NCI-H1417 treated with DMSO at 0.1 percent for 48 hours (cell line): ENCODE results near the gene VWA3B.
"Not testable (repeated sequence)": the region's sequence is repeated elsewhere in the genome, so short reads cannot be mapped to it uniquely, and the experiment has no call there.

Experiments
- DNase-seq: peaks from one replicate; lab custom pipeline; 2025; lab: John Stamatoyannopoulos, UW

The VWA3B gene

GRCh38 chr2:98297817-98298682, 211.1 kb downstream of the VWA3B start:
- DNase-seq = no peak

GRCh38 chr2:98298683-98299164, 211.8 kb downstream of the VWA3B start:
- no peak for DNase-seq

- no peak for DNase-seq
Observed at GRCh38 chr2:98299211-98299905, 212.4 kb downstream of the VWA3B start.

GRCh38 chr2:98300141-98300874, 213.3 kb downstream of the VWA3B start:
- DNase-seq = no peak

GRCh38 chr2:98301469-98301868, 214.5 kb downstream of the VWA3B start:
- DNase-seq = no peak

GRCh38 chr2:98307131-98307696, 220.2 kb downstream of the VWA3B start:
- DNase-seq = not testable (repeated sequence)

GRCh38 chr2:98308068-98308467, 221.1 kb downstream of the VWA3B start:
- DNase-seq = no peak

GRCh38 chr2:98308532-98308931, 221.6 kb downstream of the VWA3B start:
- DNase-seq = no peak

- DNase-seq = no peak
Observed at GRCh38 chr2:98309580-98309979, 222.6 kb downstream of the VWA3B start.

GRCh38 chr2:98310010-98310409, 223.0 kb downstream of the VWA3B start:
- no peak for DNase-seq

- no peak for DNase-seq
Observed at GRCh38 chr2:98311090-98311489, 224.1 kb downstream of the VWA3B start.

GRCh38 chr2:98311771-98312545, 225.0 kb downstream of the VWA3B start:
- DNase-seq = no peak

- no peak for DNase-seq
Observed at GRCh38 chr2:98313492-98314250, 226.7 kb downstream of the VWA3B start.

GRCh38 chr2:98314251-98314650, 227.3 kb downstream of the VWA3B start:
- no peak for DNase-seq

- DNase-seq = no peak
Observed at GRCh38 chr2:98315957-98316356, 229.0 kb downstream of the VWA3B start.

GRCh38 chr2:98317214-98317613, 230.2 kb downstream of the VWA3B start:
- no peak for DNase-seq

- DNase-seq = not testable (repeated sequence)
Observed at GRCh38 chr2:98320171-98320570, 233.2 kb downstream of the VWA3B start.

GRCh38 chr2:98324181-98324580, 237.2 kb downstream of the VWA3B start:
- no peak for DNase-seq

- DNase-seq = no peak
Observed at GRCh38 chr2:98327776-98328175, 240.8 kb downstream of the VWA3B start.

- DNase-seq = no peak
Observed at GRCh38 chr2:98329549-98329948, 242.6 kb downstream of the VWA3B start.

GRCh38 chr2:98332989-98333388, 246.0 kb downstream of the VWA3B start:
- no peak for DNase-seq
